RKO (cell line): ENCODE results near the gene NRG4.
"Not testable (repeated sequence)": the region's sequence is repeated elsewhere in the genome, so short reads cannot be mapped to it uniquely, and the experiment has no call there.

Source experiments
- DNase-seq: peaks from one replicate; pipeline ENCODE4 v3.0.0-alpha.2; 2016; ENCODE audit warnings: low spot score

NRG4 gene, protein sequence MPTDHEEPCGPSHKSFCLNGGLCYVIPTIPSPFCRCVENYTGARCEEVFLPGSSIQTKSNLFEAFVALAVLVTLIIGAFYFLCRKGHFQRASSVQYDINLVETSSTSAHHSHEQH

DNA sequence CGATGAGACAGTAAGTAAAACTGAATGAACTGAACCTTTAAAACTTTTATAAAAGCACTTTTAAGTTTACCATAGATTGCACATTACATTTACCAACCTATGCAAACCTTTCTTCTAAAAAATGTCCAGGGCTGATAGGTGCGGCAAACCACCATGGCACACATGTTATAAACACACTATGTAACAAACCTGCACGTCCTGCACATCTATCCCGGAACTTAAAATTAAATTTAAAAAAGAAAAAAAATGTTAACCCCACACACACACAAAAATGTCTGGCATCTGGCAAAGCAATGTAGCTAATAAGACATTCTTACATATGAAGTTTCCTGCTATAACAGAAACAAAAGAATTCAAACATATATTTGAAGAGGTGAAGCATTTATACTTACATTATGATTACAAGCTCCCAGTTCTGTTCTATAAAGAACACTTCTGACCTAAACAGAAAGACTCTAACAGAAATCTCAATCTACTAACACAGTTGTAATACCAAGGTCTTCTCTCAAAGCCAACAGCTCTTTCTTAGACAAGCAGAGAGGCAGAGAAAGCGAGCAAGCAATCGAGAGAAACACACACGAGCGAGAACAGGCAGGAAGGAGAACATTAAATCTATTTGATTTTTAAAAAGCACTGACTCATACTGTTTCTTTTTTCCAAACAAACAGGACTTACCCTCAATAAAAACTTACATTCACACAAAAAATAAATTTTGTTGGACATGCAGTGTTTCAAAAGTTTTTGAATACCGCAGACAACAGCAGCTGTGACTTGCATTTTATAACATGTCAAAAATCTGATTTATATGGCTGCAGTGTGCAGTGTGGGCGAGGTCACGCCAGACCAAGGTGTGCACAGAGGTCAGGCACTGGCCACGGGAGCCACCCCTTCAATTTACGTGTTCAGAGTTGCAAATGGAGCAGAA is at the start of gene NRG4:
Gene NRG4, minus strand, starts transcription at position 798 of the 925 bp plus-strand sequence. CDS start 1,194 bp downstream, outside the sequence.
- no peak for DNase-seq

DNA sequence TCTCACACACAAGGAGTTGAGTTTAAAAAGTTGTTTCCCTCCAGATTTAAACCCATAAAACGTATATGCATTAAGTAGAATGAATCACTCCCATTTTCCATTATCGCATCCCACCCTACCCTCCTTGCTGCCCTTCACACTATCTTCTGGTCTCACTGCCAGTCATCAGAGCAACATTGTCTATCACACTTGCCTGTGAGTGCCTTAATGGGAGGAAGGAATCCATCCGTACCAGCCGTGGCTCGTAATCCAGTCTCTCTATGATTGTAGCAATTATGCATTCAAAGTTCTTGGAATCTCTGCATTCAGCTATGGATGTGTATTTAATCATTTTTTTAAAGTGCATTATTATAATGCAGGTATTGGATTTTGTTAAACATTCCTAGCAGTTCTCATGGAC is 49.5 kb upstream of the NRG4 start:
- DNase-seq = no peak

- no peak for DNase-seq
Measured at GRCh38 chr15:76060118-76060989, 48.1 kb upstream of the NRG4 start.

GRCh38 chr15:76059320-76060117 is 47.3 kb upstream of the NRG4 start, which contains the start of gene TMEM266:
Gene TMEM266 (plus strand): TSS chr15:76059985. CDS start chr15:76134264, 74,279 bp downstream.
- DNase-seq = no peak

- DNase-seq = no peak
Measured at GRCh38 chr15:76058714-76059319, 46.6 kb upstream of the NRG4 start.

DNA sequence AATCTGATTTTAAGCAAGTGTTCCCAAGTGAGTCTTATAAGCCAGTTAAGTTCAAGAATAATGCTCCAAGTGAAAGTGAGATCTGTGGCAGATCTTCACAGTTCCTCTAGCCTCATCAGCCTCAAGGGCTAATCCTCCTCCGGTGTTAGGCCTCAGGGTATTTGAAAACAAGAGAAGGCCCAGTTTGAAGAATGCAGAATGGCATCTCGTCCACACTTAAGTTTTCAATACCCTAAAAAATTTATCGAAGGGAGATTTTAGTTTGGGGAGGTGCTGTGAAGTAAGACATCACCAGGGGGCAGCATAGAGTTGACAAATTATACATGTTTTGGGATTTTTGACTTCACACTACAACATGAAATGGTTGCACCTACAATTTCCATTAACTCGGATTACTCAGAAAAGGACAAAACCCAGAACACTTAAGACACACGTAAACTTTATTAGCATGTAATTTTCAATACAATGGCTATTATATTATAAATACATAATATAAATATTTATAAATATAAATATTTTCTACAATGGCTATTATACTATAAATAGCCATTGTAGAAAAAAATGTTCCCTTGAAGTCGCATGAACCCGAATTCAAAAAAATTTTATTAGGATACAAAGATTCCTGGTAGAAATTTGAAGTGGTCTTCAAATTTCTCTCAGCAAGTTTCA is 45.2 kb upstream of the NRG4 start:
- peak; percentile 49 for DNase-seq

DNA sequence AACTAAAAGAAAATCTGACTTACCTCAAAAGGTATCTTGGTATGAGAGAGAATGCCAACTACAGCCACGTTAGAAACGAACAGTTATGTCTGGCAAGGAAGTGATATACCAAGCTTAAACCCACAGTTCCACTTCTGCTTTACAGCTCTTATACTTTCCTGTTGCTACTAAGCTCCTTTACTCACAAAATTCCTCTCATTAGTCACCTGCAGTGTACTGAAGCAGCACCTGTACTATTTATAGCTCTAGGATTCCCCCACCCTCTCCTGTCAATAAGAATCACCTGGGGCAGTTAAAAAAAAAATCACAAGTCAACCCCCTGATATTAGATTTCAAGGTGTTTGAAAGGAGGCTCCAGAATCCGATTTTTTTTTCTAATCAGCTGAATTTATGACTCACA is 44.7 kb upstream of the NRG4 start:
- DNase-seq = no peak

- DNase-seq = not testable (repeated sequence)
Measured at GRCh38 chr15:76054201-76054600, 42.0 kb upstream of the NRG4 start.

DNA sequence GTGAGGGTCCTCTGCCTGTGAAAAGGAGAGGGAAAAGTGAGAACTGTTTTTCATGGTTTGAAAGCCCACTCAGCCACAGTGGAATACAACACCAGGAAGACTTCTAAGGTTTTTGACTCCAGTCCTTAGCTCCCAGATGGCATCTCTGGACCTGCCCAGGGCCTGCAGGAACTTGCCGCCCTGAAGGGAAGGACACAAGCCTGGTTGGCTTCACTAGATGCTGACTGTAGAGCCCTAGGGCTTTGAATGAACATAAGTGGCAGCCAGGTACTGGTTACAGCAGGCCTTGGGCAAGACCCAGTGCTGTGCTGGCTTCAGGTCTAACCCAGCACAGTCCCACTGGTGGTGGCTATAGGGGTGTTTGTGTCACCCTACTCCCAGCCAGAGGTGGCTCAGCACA is 26.3 kb upstream of the NRG4 start:
- DNase-seq = no peak

- no peak for DNase-seq
Measured at GRCh38 chr15:76035593-76035992, 23.4 kb upstream of the NRG4 start.

DNA sequence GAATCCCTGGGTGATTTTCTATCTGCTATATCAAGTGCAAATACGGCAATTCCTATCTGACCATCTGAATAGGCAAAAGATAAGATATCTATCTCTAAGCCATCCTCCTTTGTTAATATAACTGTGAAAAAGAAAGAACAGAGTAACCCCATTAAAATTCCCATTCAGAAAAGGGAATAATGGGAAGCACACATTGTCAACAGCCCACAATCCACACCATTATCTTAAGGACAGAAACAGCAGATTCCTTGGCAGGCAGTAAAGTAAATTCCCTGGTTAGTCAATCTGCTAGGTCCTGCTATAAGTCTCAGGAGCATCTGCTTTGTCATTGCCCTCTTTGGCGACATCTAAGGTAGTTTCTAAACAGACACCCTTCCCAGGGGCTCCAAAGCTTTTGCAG is 21.9 kb upstream of the NRG4 start:
- DNase-seq = no peak

GRCh38 chr15:76033438-76033837 is 21.2 kb upstream of the NRG4 start:
- DNase-seq = no peak

DNA sequence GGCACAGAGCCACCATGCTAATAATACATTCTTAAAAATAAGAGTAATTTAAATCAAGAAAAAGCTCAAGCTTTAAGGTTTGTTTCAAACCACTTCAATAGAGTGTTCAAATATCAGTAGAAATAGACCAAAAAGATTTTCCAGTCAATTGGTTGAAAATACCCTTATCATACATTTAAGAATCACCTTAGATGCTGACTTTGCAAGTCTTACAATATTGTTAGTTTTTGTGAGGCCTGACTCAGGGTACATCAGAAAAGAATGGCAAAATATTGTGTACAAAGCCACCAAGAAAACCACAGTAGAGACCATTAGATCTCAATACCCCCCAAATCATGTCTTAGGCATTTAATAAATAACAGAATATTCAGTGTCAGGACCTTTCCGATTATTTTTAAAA is 19.8 kb upstream of the NRG4 start:
- no peak for DNase-seq

DNA sequence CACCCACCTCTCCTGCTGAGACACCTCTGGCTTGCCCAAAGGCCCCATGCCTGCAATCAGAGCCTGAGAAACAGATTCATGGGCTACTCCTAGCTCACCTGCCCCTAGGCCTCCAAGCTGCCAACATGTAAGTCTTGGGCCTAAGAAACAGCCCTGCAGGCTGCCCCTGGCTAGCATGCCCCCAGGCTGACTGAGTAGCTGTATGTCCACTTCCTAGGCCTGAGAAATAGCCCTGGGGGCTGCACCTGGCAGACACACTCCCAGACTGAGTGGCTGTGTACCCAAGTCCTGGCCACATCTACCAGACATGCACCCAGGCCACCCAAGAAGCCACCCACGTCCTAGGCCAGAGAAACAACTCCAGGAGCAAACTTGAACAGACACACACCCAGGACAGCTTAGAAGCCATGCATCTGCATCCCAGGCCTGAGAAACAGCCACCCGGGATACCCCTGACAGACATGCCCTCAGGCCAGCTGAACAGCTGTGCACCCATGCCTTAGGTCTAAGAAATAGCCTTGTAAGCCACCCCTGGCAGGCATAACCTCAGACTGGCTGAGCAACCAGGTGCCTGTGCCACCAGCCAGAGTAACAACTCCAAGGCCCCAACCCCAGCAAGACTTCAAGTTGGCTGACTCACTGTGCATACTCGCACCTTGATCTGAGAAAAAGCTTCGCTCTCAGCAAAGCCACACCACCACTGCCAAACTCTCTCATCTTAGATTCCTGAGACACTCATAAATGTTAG is 12.0 kb upstream of the NRG4 start:
- no peak for DNase-seq

DNA sequence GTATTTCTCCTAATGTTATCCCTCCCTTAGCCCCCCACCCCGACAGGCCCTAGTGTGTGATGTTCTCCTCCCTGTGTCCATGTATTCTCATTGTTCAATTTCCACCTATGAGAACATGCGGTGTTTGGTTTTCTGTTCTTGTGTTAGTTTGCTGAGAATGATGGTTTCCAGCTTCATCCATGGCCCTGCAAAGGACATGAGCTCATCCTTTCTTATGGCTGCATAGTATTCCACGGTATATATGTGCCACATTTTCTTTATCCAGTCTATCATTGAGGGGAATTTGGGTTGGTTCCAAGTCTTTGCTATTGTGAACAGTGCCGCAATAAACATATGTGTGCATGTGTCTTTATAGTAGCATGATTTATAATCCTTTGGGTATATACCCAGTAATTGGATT is 1.2 kb upstream of the NRG4 start:
- DNase-seq = not testable (repeated sequence)

GRCh38 chr15:76010613-76011012 is 1.6 kb downstream of the NRG4 start:
- no peak for DNase-seq

DNA sequence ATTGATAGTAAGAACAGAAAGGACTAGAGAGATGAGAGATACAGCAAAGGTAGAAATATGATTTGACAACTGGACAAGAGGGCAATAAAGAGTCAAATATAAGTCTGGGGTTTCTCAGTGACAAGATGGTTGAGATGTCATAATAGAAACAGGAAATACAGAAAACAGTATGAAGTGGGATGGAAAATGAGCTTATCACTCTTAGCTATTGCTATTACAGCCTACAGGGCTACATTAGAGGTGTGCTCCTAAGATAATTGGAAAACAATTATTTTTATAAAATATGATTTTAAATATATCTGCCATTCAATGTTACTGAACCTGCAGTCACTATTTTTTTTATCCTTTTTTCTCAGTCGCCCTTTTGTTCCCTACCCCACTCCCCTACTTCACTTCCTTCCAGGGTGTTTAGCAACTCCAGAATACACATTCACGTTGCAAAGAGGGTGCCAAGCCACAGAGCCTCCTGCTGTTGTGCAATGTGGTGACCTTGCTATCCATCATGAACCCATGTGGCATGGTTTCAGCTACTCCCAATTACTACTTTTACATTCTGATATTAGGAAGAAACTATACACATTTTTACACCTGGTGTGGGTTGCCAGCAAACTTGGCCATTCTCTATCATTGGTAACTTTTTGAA is 6.0 kb downstream of the NRG4 start:
- no peak for DNase-seq

GRCh38 chr15:76003364-76003763 is 8.9 kb downstream of the NRG4 start:
- DNase-seq = no peak

- DNase-seq = no peak
Measured at GRCh38 chr15:75995611-75996010, 16.6 kb downstream of the NRG4 start.
